Measurements from ENCODE around the gene BDH1. TPM values are rescaled to one million over a fixed set of nuclear protein-coding genes. Genes with fewer than 3 reads are reported as not detected.

Gene BDH1
- total RNA-seq, 1 donor from 2014 or later = not detected

GRCh38 chr3:197498499-197499241, 57.1 kb downstream of the BDH1 start:
- H3K27ac ChIP-seq = no peak overlapping the region
- intact Hi-C loops (cut with DNase I) = no loop called here
- H3K4me1 ChIP-seq = peaks cover 3 to 16% of the 10 kb centered on the region in 2 donors
- H3K9me3 ChIP-seq = no peaks in the 10 kb centered on the region
- no peak for DNase-seq (ENCODE audit: low spot score in 2 of 2)
- no peak overlapping the region for H3K4me3 ChIP-seq
- H3K36me3 ChIP-seq = no peaks in the 10 kb centered on the region
- TF ChIP-seq CTCF (IDR thresholded peaks at IDR 0.05) = no peak
- no peaks in the 10 kb centered on the region for H3K27me3 ChIP-seq

GRCh38 chr3:197496746-197497125, 59.0 kb downstream of the BDH1 start:
- intact Hi-C loops (cut with DNase I) = no loop called here
- H3K4me3 ChIP-seq = no peak overlapping the region
- no peak for TF ChIP-seq CTCF (IDR thresholded peaks at IDR 0.05)
- H3K27ac ChIP-seq = peak overlapping the region in 1 of 2 donors; percentile 35
- H3K9me3 ChIP-seq = no peaks in the 10 kb centered on the region
- H3K4me1 ChIP-seq = peaks cover 3 to 16% of the 10 kb centered on the region in 2 donors
- no peaks in the 10 kb centered on the region for H3K27me3 ChIP-seq
- no peaks in the 10 kb centered on the region for H3K36me3 ChIP-seq
- no peak for DNase-seq (ENCODE audit: low spot score in 2 of 2)

GRCh38 chr3:197495999-197496745, 59.6 kb downstream of the BDH1 start:
- Histone ChIP-seq H3K4me1 (peaks cover 3 to 16% of the 10 kb centered on the region in 2 donors), H3K9me3 (no peaks in the 10 kb centered on the region), H3K36me3 (no peaks in the 10 kb centered on the region), H3K27me3 (no peaks in the 10 kb centered on the region), H3K27ac (peak overlapping the region; percentile 35 to 42), H3K4me3 (no peak overlapping the region)
- TF ChIP-seq CTCF (IDR thresholded peaks at IDR 0.05) = no peak
- DNase-seq (ENCODE audit: low spot score in 2 of 2) = no peak
- intact Hi-C loops (cut with DNase I) = no loop called here

GRCh38 chr3:197495499-197495898, 60.3 kb downstream of the BDH1 start:
- DNase-seq (ENCODE audit: low spot score in 2 of 2) = no peak
- H3K4me1 ChIP-seq = peaks cover 3 to 16% of the 10 kb centered on the region in 2 donors
- no peaks in the 10 kb centered on the region for H3K9me3 ChIP-seq
- intact Hi-C loops (cut with DNase I) = no loop called here
- no peak overlapping the region for H3K4me3 ChIP-seq
- H3K36me3 ChIP-seq = no peaks in the 10 kb centered on the region
- no peak for TF ChIP-seq CTCF (IDR thresholded peaks at IDR 0.05)
- H3K27me3 ChIP-seq = no peaks in the 10 kb centered on the region
- peak overlapping the region in 1 of 2 donors; percentile 42 for H3K27ac ChIP-seq

- no peaks in the 10 kb centered on the region for H3K27me3 ChIP-seq
- DNase-seq (ENCODE audit: low spot score in 2 of 2) = no peak
- H3K27ac ChIP-seq = no peak overlapping the region
- no peak for TF ChIP-seq CTCF (IDR thresholded peaks at IDR 0.05)
- H3K9me3 ChIP-seq = no peaks in the 10 kb centered on the region
- intact Hi-C loops (cut with DNase I) = no loop called here
- peaks cover 3 to 16% of the 10 kb centered on the region in 2 donors for H3K4me1 ChIP-seq
- H3K36me3 ChIP-seq = no peaks in the 10 kb centered on the region
- no peak overlapping the region for H3K4me3 ChIP-seq
These were observed 60.7 kb downstream of the BDH1 start for GRCh38 chr3:197495059-197495455.
